ENCODE data around the gene DIDO1.

The DIDO1 gene

DNA sequence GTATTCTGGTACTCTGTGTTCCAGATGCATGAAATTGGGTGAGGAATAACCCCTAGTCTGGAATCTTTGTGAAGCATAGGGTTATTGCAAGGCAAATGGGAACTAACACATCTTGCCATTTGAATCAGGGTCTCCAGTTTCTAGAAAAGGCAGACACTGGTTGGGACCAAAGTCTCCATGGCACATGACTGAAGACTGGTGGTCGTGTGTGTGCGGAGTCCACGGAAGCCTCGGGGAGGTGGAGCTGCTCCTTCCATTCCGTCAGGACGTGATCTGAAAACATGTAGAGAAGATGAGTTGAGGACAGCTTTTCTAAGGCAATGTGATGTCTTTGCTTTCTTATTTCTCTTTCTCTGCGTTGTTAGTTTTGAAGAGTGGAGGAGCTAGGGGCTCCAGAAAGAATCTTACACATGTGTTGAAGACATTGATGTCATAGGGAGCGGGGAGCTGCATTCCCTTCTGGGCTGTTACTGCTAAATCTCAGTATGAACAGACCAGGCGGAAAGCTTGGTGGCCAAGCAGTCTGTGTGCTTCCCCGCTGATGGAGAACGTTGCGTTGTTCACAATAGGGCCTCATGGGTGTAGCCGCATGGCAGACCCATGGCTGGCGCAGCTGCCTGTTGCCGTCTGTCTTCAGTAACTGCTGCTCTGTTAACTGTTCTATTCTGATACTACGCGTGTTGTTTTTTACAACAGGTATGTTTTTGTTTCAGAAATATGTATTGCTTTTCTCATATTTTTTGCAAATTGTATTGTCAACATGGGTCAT is 21.4 kb upstream of the DIDO1 start:
- no peak overlapping the region for H3K4me3 Mint-ChIP-seq
- H3K4me1 Mint-ChIP-seq = peaks cover 15% of the 10 kb centered on the region
- ATAC-seq = no peak
- H3K9me3 Mint-ChIP-seq = peaks cover 0 to 5% of the 10 kb centered on the region in 2 donors
- H3K27me3 Mint-ChIP-seq = no peaks in the 10 kb centered on the region
- no peak for DNase-seq
- no peak overlapping the region for H3K27ac Mint-ChIP-seq

DNA sequence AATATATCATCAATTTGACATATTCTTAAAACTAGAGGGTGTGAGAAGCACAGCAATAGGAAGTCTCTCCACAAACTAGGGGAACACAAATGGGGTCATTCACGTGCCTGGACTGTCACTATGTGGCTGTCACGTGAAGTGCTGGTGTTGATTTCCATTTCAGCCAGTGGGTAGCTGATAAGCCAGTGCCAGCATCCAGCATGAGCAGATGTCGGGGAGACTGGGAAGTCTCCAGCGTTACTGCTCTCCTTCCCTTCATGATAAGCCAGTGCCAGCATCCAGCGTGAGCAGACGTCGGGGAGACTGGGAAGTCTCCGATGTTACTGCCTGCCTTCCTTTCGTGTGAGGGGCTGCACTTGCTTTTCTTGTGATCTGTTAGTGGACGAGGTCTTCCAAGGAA is 20.6 kb upstream of the DIDO1 start:
- peaks cover 0 to 5% of the 10 kb centered on the region in 2 donors for H3K9me3 Mint-ChIP-seq
- peaks cover 16% of the 10 kb centered on the region for H3K4me1 Mint-ChIP-seq
- no peak for ATAC-seq
- H3K27ac Mint-ChIP-seq = no peak overlapping the region
- no peak overlapping the region for H3K4me3 Mint-ChIP-seq
- no peak for DNase-seq
- no peaks in the 10 kb centered on the region for H3K27me3 Mint-ChIP-seq

DNA sequence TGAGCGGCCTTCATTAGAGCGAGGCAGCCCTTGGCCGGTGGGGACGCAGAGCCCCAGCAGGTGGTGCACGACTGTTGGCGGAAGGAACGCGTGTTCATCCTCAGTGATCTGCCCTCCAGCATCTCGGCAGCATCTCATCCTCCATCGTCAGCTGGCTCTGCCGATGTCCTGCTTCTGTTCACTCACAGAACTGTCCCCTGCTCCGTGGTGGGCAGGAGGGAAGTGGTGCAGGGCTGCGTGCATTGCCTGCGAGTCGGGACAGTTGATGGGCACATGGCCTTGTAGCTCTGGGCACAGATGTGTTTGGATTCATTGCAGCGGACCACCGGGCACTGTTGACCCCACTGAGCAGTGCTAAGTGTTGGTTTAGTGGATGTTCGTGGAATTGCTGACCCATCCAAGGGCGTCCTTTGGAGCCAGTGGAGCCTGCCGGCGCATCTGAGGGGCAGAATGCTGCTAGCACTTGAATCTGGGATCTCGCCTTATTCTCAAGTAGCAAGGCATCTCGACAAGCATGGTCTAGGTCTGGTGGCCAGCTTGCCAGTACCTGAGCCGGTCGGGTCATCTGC is 19.6 kb upstream of the DIDO1 start:
- no peak for DNase-seq
- peaks cover 0 to 5% of the 10 kb centered on the region in 2 donors for H3K9me3 Mint-ChIP-seq

DNA sequence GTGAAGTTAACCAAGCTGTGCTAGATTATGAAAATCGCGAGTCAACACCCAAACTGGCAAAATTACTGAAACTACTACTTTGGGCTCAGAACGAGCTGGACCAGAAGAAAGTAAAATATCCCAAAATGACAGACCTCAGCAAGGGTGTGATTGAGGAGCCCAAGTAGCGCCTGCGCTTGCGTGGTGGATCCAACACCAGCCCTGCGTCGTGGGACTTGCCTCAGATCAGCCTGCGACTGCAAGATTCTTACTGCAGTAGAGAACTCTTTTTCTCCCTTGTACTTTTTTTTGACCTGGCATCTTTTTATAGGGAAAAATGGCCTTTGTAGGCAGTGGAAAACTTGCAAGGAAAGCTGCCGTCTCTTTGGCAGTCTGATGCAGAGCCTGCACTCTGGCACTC is 18.4 kb upstream of the DIDO1 start:
- Mint-ChIP-seq H3K4me3 (no peak overlapping the region), H3K4me1 (peaks cover 28% of the 10 kb centered on the region), H3K27me3 (no peaks in the 10 kb centered on the region), H3K27ac (no peak overlapping the region), H3K9me3 (peaks cover 0 to 3% of the 10 kb centered on the region in 2 donors)
- DNase-seq (no peak), ATAC-seq (no peak)

More for the DNA sequence above, 19.6 kb upstream of the DIDO1 start:
- ATAC-seq = no peak
- Mint-ChIP-seq H3K4me1 (peaks cover 17% of the 10 kb centered on the region), H3K4me3 (no peak overlapping the region), H3K27me3 (no peaks in the 10 kb centered on the region), H3K27ac (no peak overlapping the region)

DNA sequence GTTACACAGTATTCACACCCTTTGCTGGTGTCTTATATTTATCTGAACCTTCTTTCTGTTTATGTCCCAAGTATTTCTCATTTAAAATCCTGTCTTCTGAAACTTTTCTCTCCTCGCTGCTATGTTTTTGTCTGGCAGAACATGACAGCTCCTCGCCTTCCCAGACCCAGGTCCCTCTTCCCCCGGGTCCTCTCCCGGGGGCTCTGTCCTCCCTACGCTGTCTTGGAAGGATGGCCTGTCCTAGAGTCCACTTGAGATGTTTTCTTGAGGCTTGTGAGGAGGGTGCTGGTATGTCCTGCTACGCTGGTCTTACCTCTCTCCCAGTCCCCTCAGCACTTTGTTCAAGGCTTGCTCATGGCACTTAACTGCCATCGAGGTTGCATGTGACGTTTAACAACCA is 17.9 kb upstream of the DIDO1 start:
- Mint-ChIP-seq H3K27me3 (no peaks in the 10 kb centered on the region), H3K4me3 (no peak overlapping the region), H3K4me1 (peaks cover 34% of the 10 kb centered on the region), H3K9me3 (no peaks in the 10 kb centered on the region), H3K27ac (peak overlapping the region in 1 of 2 donors; percentile 8)
- ATAC-seq = no peak
- no peak for DNase-seq

GRCh38 chr20:62943396-62943795 is 17.1 kb upstream of the DIDO1 start:
- ATAC-seq (no peak), DNase-seq (no peak)
- Mint-ChIP-seq H3K27me3 (no peaks in the 10 kb centered on the region), H3K9me3 (no peaks in the 10 kb centered on the region), H3K27ac (peak overlapping the region in 1 of 2 donors; percentile 42), H3K4me3 (no peak overlapping the region), H3K4me1 (peaks cover 42% of the 10 kb centered on the region)

- ATAC-seq (no peak), DNase-seq (no peak)
- peaks cover 43% of the 10 kb centered on the region for H3K4me1 Mint-ChIP-seq
- no peaks in the 10 kb centered on the region for H3K27me3 Mint-ChIP-seq
- peak overlapping the region; percentile 81 to 93 for H3K27ac Mint-ChIP-seq
- H3K4me3 Mint-ChIP-seq = no peak overlapping the region
- H3K9me3 Mint-ChIP-seq = no peaks in the 10 kb centered on the region
Observed at GRCh38 chr20:62942456-62942855, 16.2 kb upstream of the DIDO1 start.

GRCh38 chr20:62941792-62942191 is 15.5 kb upstream of the DIDO1 start:
- Mint-ChIP-seq H3K27me3 (no peaks in the 10 kb centered on the region), H3K4me1 (peaks cover 43% of the 10 kb centered on the region), H3K4me3 (no peak overlapping the region), H3K9me3 (no peaks in the 10 kb centered on the region), H3K27ac (peak overlapping the region; percentile 43 to 52)
- no peak for DNase-seq
- no peak for ATAC-seq

DNA sequence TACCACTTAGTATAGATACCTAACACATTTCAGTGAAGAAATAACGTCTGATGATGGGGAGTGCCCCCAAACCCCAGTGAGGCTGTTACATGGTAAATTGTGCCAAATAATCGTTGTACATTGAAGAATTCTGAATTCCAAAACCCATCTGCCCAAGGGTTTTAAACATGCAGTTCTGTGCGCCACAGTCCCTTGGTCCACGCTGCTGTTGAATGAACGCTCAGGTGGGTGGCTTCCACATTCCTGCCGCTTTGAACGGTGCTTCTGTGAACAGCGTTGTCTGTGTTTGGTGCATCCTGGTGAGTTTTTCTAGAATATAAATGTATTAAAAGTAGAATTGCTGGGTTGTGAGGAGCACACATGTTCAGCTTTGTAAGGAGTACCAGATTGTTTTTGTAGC is 14.6 kb upstream of the DIDO1 start:
- H3K9me3 Mint-ChIP-seq = no peaks in the 10 kb centered on the region
- H3K4me3 Mint-ChIP-seq = peak overlapping the region in 1 of 2 donors; percentile 9
- no peak overlapping the region for H3K27ac Mint-ChIP-seq
- peaks cover 43% of the 10 kb centered on the region for H3K4me1 Mint-ChIP-seq
- DNase-seq (no peak), ATAC-seq (no peak)
- no peaks in the 10 kb centered on the region for H3K27me3 Mint-ChIP-seq

- peak within 1 kb of the TSS; percentile 99 for H3K27ac Mint-ChIP-seq
- peak within 1 kb of the TSS; percentile 91 to 99 for H3K4me3 Mint-ChIP-seq
- ATAC-seq = peak; percentile 74
- no peaks in the 10 kb centered on the region for H3K9me3 Mint-ChIP-seq
- H3K4me1 Mint-ChIP-seq = peaks cover 43% of the 10 kb centered on the region
- H3K27me3 Mint-ChIP-seq = no peaks in the 10 kb centered on the region
- peak; percentile 58 to 66 for DNase-seq
Observed at GRCh38 chr20:62938105-62938888, 12.0 kb upstream of the DIDO1 start, which contains the start of gene GID8. GID8 (plus strand) TSS chr20:62938147; CDS start chr20:62941503, 3,356 bp downstream.

DNA sequence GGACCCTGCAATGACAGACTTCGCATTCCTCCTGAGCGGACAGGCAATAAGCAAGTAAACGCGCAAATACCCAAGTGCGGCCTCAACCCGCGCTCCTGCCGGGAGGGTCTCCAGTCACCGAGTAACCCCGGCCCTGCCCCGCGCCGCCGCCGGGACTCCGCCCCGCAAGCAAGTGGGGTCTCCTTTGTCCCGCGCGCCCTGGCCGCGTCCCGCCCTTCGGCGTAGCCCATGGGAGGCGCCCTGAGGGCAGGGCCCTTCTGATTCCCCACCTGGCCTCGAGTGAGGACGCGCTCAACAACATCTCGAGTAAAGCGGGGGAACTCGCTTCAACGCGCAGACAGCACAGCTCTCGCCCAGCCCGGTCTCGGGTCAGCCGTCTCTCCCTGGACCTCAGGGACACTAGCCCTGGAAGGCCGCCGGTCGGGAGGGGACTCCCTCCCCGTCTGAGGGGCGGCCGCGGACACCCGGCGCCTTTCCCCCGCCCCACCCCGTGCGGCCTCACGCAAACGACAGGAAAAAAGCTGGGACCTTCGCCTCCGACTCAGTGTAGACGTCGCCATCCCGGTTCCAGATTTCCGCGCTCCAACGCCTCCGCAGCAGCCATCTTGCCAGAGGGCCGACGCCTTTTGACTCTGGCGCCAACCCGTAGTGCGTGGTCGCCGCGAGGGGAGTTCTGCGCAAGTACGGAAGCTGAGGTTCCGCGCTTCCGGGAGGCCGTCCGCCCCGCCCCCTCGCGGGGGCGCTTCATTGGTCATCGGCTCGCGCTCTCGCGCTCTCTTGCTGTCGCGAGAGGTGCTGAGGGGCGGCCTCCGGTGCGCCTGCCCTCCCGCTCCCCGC is 11.2 kb upstream of the DIDO1 start:
- no peaks in the 10 kb centered on the region for H3K27me3 Mint-ChIP-seq
- H3K4me3 Mint-ChIP-seq = no peak overlapping the region
- peaks cover 42% of the 10 kb centered on the region for H3K4me1 Mint-ChIP-seq
- peak; percentile 96 to 98 for DNase-seq
- ATAC-seq = peak; percentile 94
- peak overlapping the region; percentile 99 for H3K27ac Mint-ChIP-seq
- no peaks in the 10 kb centered on the region for H3K9me3 Mint-ChIP-seq

DNA sequence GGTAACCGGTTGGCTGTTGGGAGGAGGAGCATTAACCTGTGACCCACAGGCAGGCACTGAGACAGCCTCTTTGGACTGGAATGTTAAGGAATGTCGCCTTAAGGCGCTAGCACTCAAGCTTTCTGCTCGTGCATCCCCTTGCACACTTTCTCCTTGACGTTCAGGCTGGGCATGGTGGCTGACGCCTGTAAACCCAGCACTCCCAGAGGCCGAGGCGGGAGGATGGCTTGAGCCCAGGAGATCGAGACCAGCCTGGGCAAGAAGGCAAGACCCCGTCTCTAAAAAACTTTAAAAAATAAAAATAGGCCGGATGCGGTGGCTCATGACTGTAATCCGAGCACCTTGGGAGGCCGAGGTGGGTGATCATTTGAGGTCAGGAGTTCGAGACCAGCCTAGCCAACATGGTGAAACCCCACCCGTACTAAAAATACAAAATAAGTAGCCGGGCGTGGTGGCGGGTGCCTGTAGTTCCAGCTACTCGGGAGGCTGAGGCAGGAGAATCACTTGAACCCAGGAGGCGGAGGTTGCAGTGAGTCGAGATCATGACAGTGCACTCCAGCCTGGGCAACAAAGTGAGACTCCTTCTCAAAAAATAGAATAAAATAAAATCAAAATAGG is 9.8 kb upstream of the DIDO1 start:
- H3K9me3 Mint-ChIP-seq = no peaks in the 10 kb centered on the region
- H3K4me1 Mint-ChIP-seq = peaks cover 41% of the 10 kb centered on the region
- H3K27ac Mint-ChIP-seq = no peak overlapping the region
- no peak overlapping the region for H3K4me3 Mint-ChIP-seq
- no peak for DNase-seq
- ATAC-seq = no peak
- H3K27me3 Mint-ChIP-seq = no peaks in the 10 kb centered on the region

DNA sequence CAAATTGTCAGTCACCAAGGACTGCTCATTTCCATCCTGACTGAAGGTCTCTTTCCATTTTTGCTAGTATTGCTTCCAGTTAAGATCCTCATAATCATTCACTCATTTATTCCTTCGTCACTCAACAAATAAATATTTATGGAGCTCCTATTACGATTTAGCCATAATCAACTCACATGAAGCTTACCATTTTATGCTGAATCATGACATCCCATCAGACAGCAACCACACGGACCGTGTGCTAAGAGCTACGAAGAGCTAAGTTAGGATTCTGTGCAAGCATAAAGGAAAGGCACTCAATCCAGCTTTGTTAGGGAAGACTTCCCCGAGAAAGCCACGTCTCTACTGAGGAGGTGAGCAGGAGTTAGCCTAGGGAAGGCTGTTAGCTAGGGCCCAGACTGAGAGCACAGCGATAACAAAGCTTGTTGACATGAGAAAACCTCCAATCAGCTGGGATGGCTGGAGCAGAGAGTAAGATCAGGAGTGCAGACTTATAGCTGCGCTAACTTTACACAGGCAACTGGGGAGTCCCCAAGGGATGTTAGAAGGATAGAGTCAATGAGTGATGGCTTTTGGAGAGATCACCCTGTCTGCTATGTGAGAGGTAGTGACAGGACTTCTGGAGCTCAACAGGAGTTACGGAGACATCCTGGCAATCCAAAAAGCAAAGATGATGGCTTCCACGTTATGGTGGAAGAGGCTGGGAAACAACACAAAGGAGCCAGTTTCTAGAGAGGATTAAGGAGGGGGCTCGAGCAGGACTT is 9.1 kb upstream of the DIDO1 start:
- no peak overlapping the region for H3K27ac Mint-ChIP-seq
- H3K27me3 Mint-ChIP-seq = no peaks in the 10 kb centered on the region
- H3K4me3 Mint-ChIP-seq = no peak overlapping the region
- ATAC-seq (no peak), DNase-seq (no peak)
- peaks cover 41% of the 10 kb centered on the region for H3K4me1 Mint-ChIP-seq
- H3K9me3 Mint-ChIP-seq = no peaks in the 10 kb centered on the region

DNA sequence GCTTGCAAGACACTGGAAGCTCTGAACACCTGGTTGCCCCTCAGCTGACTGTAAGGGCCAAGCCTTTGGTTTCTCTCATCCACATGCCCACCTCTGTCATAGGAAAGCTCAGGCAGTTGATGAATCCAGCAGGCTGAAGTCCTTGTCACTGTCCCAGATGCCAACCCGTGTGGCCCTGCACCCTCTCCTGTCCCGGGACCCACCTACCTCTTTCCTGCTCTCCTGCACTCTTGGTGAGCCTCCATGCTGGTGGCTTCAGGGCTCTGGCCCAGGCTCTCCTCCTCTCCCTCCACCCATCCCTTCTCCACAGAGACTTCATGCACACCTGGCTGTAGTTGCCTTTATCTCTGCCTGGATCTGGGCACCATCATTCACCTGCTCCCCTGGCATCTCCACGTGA is 7.7 kb upstream of the DIDO1 start:
- H3K9me3 Mint-ChIP-seq = no peaks in the 10 kb centered on the region
- DNase-seq = no peak
- H3K4me3 Mint-ChIP-seq = no peak overlapping the region
- peaks cover 41% of the 10 kb centered on the region for H3K4me1 Mint-ChIP-seq
- ATAC-seq = no peak
- no peaks in the 10 kb centered on the region for H3K27me3 Mint-ChIP-seq
- no peak overlapping the region for H3K27ac Mint-ChIP-seq
